Hepatocyte (in vitro differentiated cells): ENCODE measurements around the gene PDHX. TPM values are rescaled to one million over a fixed set of nuclear protein-coding genes. Genes with fewer than 3 reads are reported as not detected.

ENCODE experiments used
- DNase-seq: peaks from one replicate; pipeline ENCODE4 v3.0.0-alpha.2; 2016; ENCODE audit warnings: low spot score
- H2AFZ ChIP-seq: fragments of 200-600 bp; sonication (generic); 2 replicates; pipeline ENCODE4 v1.6.0; 2016; ENCODE audit warnings: antibody characterized with exemption, mild to moderate bottlenecking
- H3K27ac ChIP-seq: fragments of 200-600 bp; sonication (generic); 2 replicates; pipeline ENCODE4 v1.5.1; 2016; ENCODE audit warnings: mild to moderate bottlenecking
- H3K27me3 ChIP-seq: fragments of 200-600 bp; sonication (generic); 2 replicates; pipeline ENCODE4 v1.6.1; 2016
- H3K36me3 ChIP-seq: fragments of 200-600 bp; sonication (generic); replicated peaks from 2 replicates; pipeline ENCODE4 v1.5.1; 2016; ENCODE audit warnings: low read depth; ENCODE audit not compliant: insufficient read depth
- H3K4me1 ChIP-seq: fragments of 200-600 bp; sonication (generic); 2 replicates; pipeline ENCODE4 v1.5.1; 2016; ENCODE audit warnings: mild to moderate bottlenecking, moderate library complexity; ENCODE audit not compliant: insufficient read depth
- H3K4me2 ChIP-seq: fragments of 200-600 bp; sonication (generic); 2 replicates; pipeline ENCODE4 v1.6.0; 2016
- H3K4me3 ChIP-seq: fragments of 200-600 bp; sonication (generic); 2 replicates; pipeline ENCODE4 v1.5.1; 2016; ENCODE audit warnings: mild to moderate bottlenecking
- H3K79me2 ChIP-seq: fragments of 200-600 bp; sonication (generic); 2 replicates; pipeline ENCODE4 v1.6.0; 2017; ENCODE audit warnings: mild to moderate bottlenecking
- H3K9me2 ChIP-seq: fragments of 200-600 bp; sonication (generic); replicated peaks from 2 replicates; pipeline ENCODE4 v1.6.0; 2017; ENCODE audit warnings: mild to moderate bottlenecking; ENCODE audit not compliant: insufficient read depth
- H3K9me3 ChIP-seq: fragments of 200-600 bp; sonication (generic); 2 replicates; pipeline ENCODE4 v1.5.1; 2016; ENCODE audit warnings: low read depth, mild to moderate bottlenecking
- H4K20me1 ChIP-seq: fragments of 200-600 bp; sonication (generic); 2 replicates; pipeline ENCODE4 v1.6.0; 2016; ENCODE audit warnings: mild to moderate bottlenecking; ENCODE audit not compliant: insufficient read depth, poor library complexity, severe bottlenecking
- CTCF ChIP-seq: fragments of 200-600 bp; sonication (generic); IDR thresholded peaks from 2 replicates; pipeline ENCODE4 v1.5.1; 2016; ENCODE audit warnings: antibody characterized with exemption, mild to moderate bottlenecking; ENCODE audit not compliant: poor library complexity
- EZH2 ChIP-seq: fragments of 200-600 bp; sonication (generic); IDR thresholded peaks from 2 replicates; pipeline ENCODE4 v1.6.1; 2016; ENCODE audit warnings: antibody characterized with exemption, mild to moderate bottlenecking, borderline replicate concordance
- EZH2phosphoT487 ChIP-seq: fragments of 200-600 bp; sonication (generic); IDR thresholded peaks from one replicate; pipeline ENCODE4 v1.6.1; 2018; ENCODE audit warnings: antibody characterized with exemption, mild to moderate bottlenecking, low read depth, moderate library complexity; ENCODE audit not compliant: unreplicated experiment, severe bottlenecking
- WGBS: methylation state at CpG from one replicate; pipeline ENCODE4 v1.1.6; 2016; ENCODE audit warnings: low lambda C conversion rate; ENCODE audit errors: missing lambda C conversion rate; 5-methylcytosine and 5-hydroxymethylcytosine counted together
- polyA plus RNA-seq: library from polyadenylated mRNA; unstranded; fragments of >200 nt; fragmentation: Nextera tagmentation; extraction: Ambion mirVana; gene quantifications from 2 replicates; pipeline ENCODE4 v1.2.1, GENCODE V29; 2016
- total RNA-seq: library from RNA; depleted of rRNA; stranded (reverse); fragments of >200 nt; gene quantifications from 2 replicates; pipeline ENCODE4 v1.2.3, GENCODE V29; 2014

PDHX gene
- total and polyA plus RNA-seq, 2 experiments from 2014 or later: 44.8 to 46.8 TPM

GRCh38 chr11:34959770-34960169 lies 43.4 kb downstream of the PDHX start:
- Histone ChIP-seq H3K4me3 (no peak overlapping the region), H3K79me2 (no peaks in the 10 kb centered on the region), H3K36me3 (no peaks in the 10 kb centered on the region), H3K4me1 (no peaks in the 10 kb centered on the region), H3K9me2 (no peaks in the 10 kb centered on the region), H3K27ac (no peak overlapping the region), H2AFZ (no peak overlapping the region), H3K4me2 (no peak overlapping the region), H3K27me3 (no peaks in the 10 kb centered on the region), H4K20me1 (no peaks in the 10 kb centered on the region), H3K9me3 (no peaks in the 10 kb centered on the region)
- 98% methylated on average over 1 of the region's 1 CpG for WGBS
- TF ChIP-seq EZH2: no peak
- TF ChIP-seq CTCF: no peak
- TF ChIP-seq EZH2phosphoT487: no peak
- no peak for DNase-seq

- H3K9me3 ChIP-seq: no peaks in the 10 kb centered on the region
- no peak for DNase-seq
- no peaks in the 10 kb centered on the region for H4K20me1 ChIP-seq
- no peaks in the 10 kb centered on the region for H3K36me3 ChIP-seq
- no peaks in the 10 kb centered on the region for H3K27me3 ChIP-seq
- no peaks in the 10 kb centered on the region for H3K79me2 ChIP-seq
- 80% methylated on average over 4 of the region's 4 CpGs for WGBS
- no peak overlapping the region for H2AFZ ChIP-seq
- H3K4me3 ChIP-seq: no peak overlapping the region
- H3K4me2 ChIP-seq: no peak overlapping the region
- no peaks in the 10 kb centered on the region for H3K9me2 ChIP-seq
- no peak for TF ChIP-seq CTCF
- TF ChIP-seq EZH2: no peak
- no peak for TF ChIP-seq EZH2phosphoT487
- H3K27ac ChIP-seq: no peak overlapping the region
- H3K4me1 ChIP-seq: no peaks in the 10 kb centered on the region
Observed at GRCh38 chr11:34960277-34960676, 43.9 kb downstream of the PDHX start.

GRCh38 chr11:34962034-34962433 lies 45.6 kb downstream of the PDHX start:
- Histone ChIP-seq H3K27ac (no peak overlapping the region), H3K9me2 (no peaks in the 10 kb centered on the region), H3K9me3 (no peaks in the 10 kb centered on the region), H3K36me3 (no peaks in the 10 kb centered on the region), H3K4me1 (no peaks in the 10 kb centered on the region), H2AFZ (no peak overlapping the region), H3K4me3 (no peak overlapping the region), H3K4me2 (no peak overlapping the region), H3K27me3 (no peaks in the 10 kb centered on the region), H3K79me2 (no peaks in the 10 kb centered on the region), H4K20me1 (no peaks in the 10 kb centered on the region)
- DNase-seq: no peak
- TF ChIP-seq EZH2phosphoT487 (no peak), EZH2 (no peak), CTCF (no peak)

- H3K4me2 ChIP-seq: no peak overlapping the region
- no peak overlapping the region for H2AFZ ChIP-seq
- no peaks in the 10 kb centered on the region for H3K36me3 ChIP-seq
- H3K9me2 ChIP-seq: no peaks in the 10 kb centered on the region
- H3K9me3 ChIP-seq: no peaks in the 10 kb centered on the region
- no peaks in the 10 kb centered on the region for H3K27me3 ChIP-seq
- no peak for DNase-seq
- TF ChIP-seq EZH2phosphoT487: no peak
- no peak for TF ChIP-seq CTCF
- no peak for TF ChIP-seq EZH2
- no peaks in the 10 kb centered on the region for H3K4me1 ChIP-seq
- H4K20me1 ChIP-seq: no peaks in the 10 kb centered on the region
- no peak overlapping the region for H3K4me3 ChIP-seq
- no peak overlapping the region for H3K27ac ChIP-seq
- 98% methylated on average over 5 of the region's 5 CpGs for WGBS
- H3K79me2 ChIP-seq: no peaks in the 10 kb centered on the region
Observed at GRCh38 chr11:34963351-34963750, 46.9 kb downstream of the PDHX start.
